Dermis blood vessel endothelial cell (primary cell): ENCODE data around the gene PCDH9. TPM values are rescaled to one million over a fixed set of nuclear protein-coding genes. Genes with fewer than 3 reads are reported as not detected.
"Not testable (repeated sequence)": the region's sequence is repeated elsewhere in the genome, so short reads cannot be mapped to it uniquely, and the experiment has no call there.

Experiments used
- DNase-seq: peaks from one replicate; pipeline ENCODE4 v3.0.0; 2010
- total RNA-seq: library from RNA; depleted of rRNA; stranded (reverse); fragments of >200 nt; gene quantifications from 2 replicates; pipeline ENCODE4 v1.2.3, GENCODE V29; 2014

The PCDH9 gene
- total RNA-seq, 1 donor from 2014 or later = 0.68 TPM

- peak; percentile 7 for DNase-seq
These were observed 403.7 kb downstream of the PCDH9 start for GRCh38 chr13:66826398-66826797.

- DNase-seq = no peak
These were observed 408.6 kb downstream of the PCDH9 start for GRCh38 chr13:66821551-66821950.

GRCh38 chr13:66811455-66811854 lies 418.7 kb downstream of the PCDH9 start:
- no peak for DNase-seq

- DNase-seq = no peak
These were observed 420.7 kb downstream of the PCDH9 start for GRCh38 chr13:66809485-66809884.

- DNase-seq = no peak
These were observed 422.9 kb downstream of the PCDH9 start for GRCh38 chr13:66807251-66807650.

- peak; percentile 3 for DNase-seq
These were observed 424.5 kb downstream of the PCDH9 start for GRCh38 chr13:66805657-66806056.

- DNase-seq = no peak
These were observed 426.2 kb downstream of the PCDH9 start for GRCh38 chr13:66803808-66804456.

GRCh38 chr13:66803013-66803807 lies 426.9 kb downstream of the PCDH9 start:
- DNase-seq = no peak

GRCh38 chr13:66795636-66796035 lies 434.5 kb downstream of the PCDH9 start:
- no peak for DNase-seq

GRCh38 chr13:66794340-66795031 lies 435.6 kb downstream of the PCDH9 start:
- DNase-seq = no peak

- no peak for DNase-seq
These were observed 439.3 kb downstream of the PCDH9 start for GRCh38 chr13:66790861-66791260.

- DNase-seq = no peak
These were observed 448.9 kb downstream of the PCDH9 start for GRCh38 chr13:66781241-66781640.

GRCh38 chr13:66780814-66781213 lies 449.3 kb downstream of the PCDH9 start:
- DNase-seq = no peak

- no peak for DNase-seq
These were observed 451.7 kb downstream of the PCDH9 start for GRCh38 chr13:66778461-66778860.

- no peak for DNase-seq
These were observed 454.9 kb downstream of the PCDH9 start for GRCh38 chr13:66775196-66775595.

- DNase-seq = no peak
These were observed 456.1 kb downstream of the PCDH9 start for GRCh38 chr13:66774046-66774445.

- no peak for DNase-seq
These were observed 464.6 kb downstream of the PCDH9 start for GRCh38 chr13:66765559-66765958.

GRCh38 chr13:66760678-66761077 lies 469.5 kb downstream of the PCDH9 start:
- not testable (repeated sequence) for DNase-seq

GRCh38 chr13:66759919-66760318 lies 470.2 kb downstream of the PCDH9 start:
- DNase-seq = no peak

- no peak for DNase-seq
These were observed 478.4 kb downstream of the PCDH9 start for GRCh38 chr13:66751691-66752090.

GRCh38 chr13:66748712-66749111 lies 481.4 kb downstream of the PCDH9 start:
- no peak for DNase-seq

GRCh38 chr13:66745307-66745706 lies 484.8 kb downstream of the PCDH9 start:
- no peak for DNase-seq

GRCh38 chr13:66723576-66723975 lies 506.6 kb downstream of the PCDH9 start:
- DNase-seq = no peak

- DNase-seq = no peak
These were observed 513.6 kb downstream of the PCDH9 start for GRCh38 chr13:66716538-66716937.
